Mammary epithelial cell (primary cell): Measurements from ENCODE around the gene SLC25A28.

ENCODE experiments used
- CTCF ChIP-seq, 2 donors: IDR thresholded peaks in 1 of 2; conservative IDR thresholded peaks in 1 of 2; 2 replicates each; pipeline ENCODE4 v1.5.1; 2011 to 2012; ENCODE audit warnings: inconsistent platforms in 2 of 2, low read length in 2 of 2, mild to moderate bottlenecking in 2 of 2, control low read depth in 1 of 2, low read depth in 1 of 2; ENCODE audit not compliant: insufficient read depth in 1 of 2; ENCODE audit errors: extremely low read depth in 1 of 2
- EZH2 ChIP-seq: IDR thresholded peaks from 2 replicates; pipeline ENCODE4 v1.6.1; 2012; ENCODE audit warnings: low read length, inconsistent platforms, borderline replicate concordance

DNA sequence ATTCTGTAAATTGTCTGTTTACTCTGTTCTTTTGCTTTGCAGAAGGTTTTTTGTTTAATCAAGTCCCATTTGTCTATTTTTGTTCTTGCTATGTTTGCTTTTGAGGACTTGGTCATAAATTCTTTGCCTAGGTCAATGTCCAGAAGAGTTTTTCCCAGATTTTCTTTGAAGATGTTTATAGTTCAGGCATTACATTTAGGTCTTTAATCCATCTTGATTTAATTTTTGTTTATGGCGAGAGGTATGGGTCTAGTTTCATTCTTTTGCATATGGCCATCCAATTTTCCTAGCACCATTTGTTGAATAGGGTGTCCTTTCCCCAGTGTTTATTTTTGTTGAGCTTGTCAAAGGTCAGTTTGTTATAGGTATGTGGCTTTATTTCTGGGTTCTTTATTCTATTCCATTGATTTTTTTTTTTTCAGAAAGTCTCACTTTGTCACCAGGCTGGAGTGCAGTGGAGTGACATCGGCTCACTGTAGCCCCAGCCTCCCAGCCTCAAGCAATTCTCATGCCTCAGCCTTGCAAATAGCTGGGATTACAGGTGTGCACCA is 27.4 kb upstream of the SLC25A28 start:
- TF ChIP-seq CTCF (conservative IDR thresholded peaks at IDR 0.05 in 1 of 2, IDR thresholded peaks at IDR 0.05 in 1 of 2; ENCODE audit: extremely low read depth in 1 of 2, insufficient read depth in 1 of 2, low read depth in 1 of 2, low read length in 2 of 2) (no peak), EZH2 (no peak)
